Breast epithelium (tissue), 4 donors: Measurements from ENCODE around the gene SLC12A4. TPM values are rescaled to one million over a fixed set of nuclear protein-coding genes. Genes with fewer than 3 reads are reported as not detected.

Experiments
- DNase-seq, 2 donors: peaks; one replicate each; pipeline ENCODE4 v3.0.0-alpha.2; 2019; ENCODE audit warnings: low spot score in 2 of 2
- H3K27ac ChIP-seq, 2 donors: fragments of 200-600 bp; sonication (generic) in 1 of 2; one replicate each; pipeline ENCODE4 v1.5.1; 2016 to 2019; ENCODE audit warnings: mild to moderate bottlenecking in 1 of 2
- H3K27me3 ChIP-seq, 2 donors: fragments of 200-600 bp; sonication (generic) in 1 of 2; one replicate each; pipeline versions ENCODE4 v1.5.1 to v1.6.0; 2017 to 2019; ENCODE audit warnings: control low read depth in 1 of 2, mild to moderate bottlenecking in 1 of 2
- H3K36me3 ChIP-seq: fragments of 200-600 bp; one replicate; pipeline ENCODE4 v1.5.1; 2019
- H3K4me1 ChIP-seq, 2 donors: fragments of 200-600 bp; sonication (generic); one replicate each; pipeline ENCODE4 v1.5.1; 2016 to 2019; ENCODE audit warnings: control low read depth in 1 of 2
- H3K4me3 ChIP-seq, 3 donors: fragments of 200-600 bp; sonication (generic); 1 replicate in 2 of 3; 2 replicates in 1 of 3; pipeline ENCODE4 v1.5.1; 2016 to 2019; ENCODE audit warnings: mild to moderate bottlenecking in 3 of 3, moderate library complexity in 2 of 3
- H3K9me3 ChIP-seq, 2 donors: fragments of 200-600 bp; sonication (generic) in 1 of 2; one replicate each; pipeline ENCODE4 v1.5.1; 2016 to 2019; ENCODE audit warnings: control low read depth in 1 of 2
- CTCF ChIP-seq, 3 donors: fragments of 450-650 bp; IDR thresholded peaks; one replicate each; pipeline ENCODE4 v1.5.1; 2016 to 2017; ENCODE audit warnings: antibody characterized with exemption in 3 of 3, mild to moderate bottlenecking in 3 of 3, moderate library complexity in 3 of 3
- POLR2A ChIP-seq: fragments of 450-650 bp; IDR thresholded peaks from one replicate; pipeline ENCODE4 v1.6.1; 2016; ENCODE audit warnings: antibody characterized with exemption, mild to moderate bottlenecking, moderate library complexity
- POLR2AphosphoS5 ChIP-seq, 3 donors: sonication (generic); formaldehyde crosslinking; IDR thresholded peaks; one replicate each; pipeline ENCODE4 v1.6.1; 2017; ENCODE audit warnings: antibody characterized with exemption in 3 of 3
- intact Hi-C: fragments of 100-400 bp; cut with DNase I; formaldehyde crosslinking; loops from one replicate; pipeline ENCODE4 v1.15.1; 2023; ENCODE audit warnings: low total_unique reads
- total RNA-seq, 3 donors: library from RNA; depleted of rRNA; stranded (reverse); fragments of >200 nt; gene quantifications; one replicate each; pipeline ENCODE4 v1.1.0, GENCODE V29; 2016

SLC12A4 gene
- total RNA-seq, 3 donors from 2014 or later = 32.1 to 64.9 (median 53.6) TPM

GRCh38 chr16:67923414-67924116 lies 44.9 kb downstream of the SLC12A4 start:
- Histone ChIP-seq H3K4me1 (peaks cover 0 to 8% of the 10 kb centered on the region in 2 donors), H3K36me3 (no peaks in the 10 kb centered on the region), H3K27ac (peak overlapping the region; percentile 43 to 85), H3K4me3 (no peak overlapping the region), H3K27me3 (no peaks in the 10 kb centered on the region), H3K9me3 (no peaks in the 10 kb centered on the region)
- DNase-seq = peak; percentile 57 to 73
- intact Hi-C loops = loop anchor here (10.0 kb wide), 1 partner anchor 389 kb away; no protein-coding TSS in a partner anchor
- TF ChIP-seq CTCF (IDR thresholded peaks at IDR 0.05) = no peak
- TF ChIP-seq POLR2AphosphoS5 (IDR thresholded peaks at IDR 0.05) = no peak
- TF ChIP-seq POLR2A = no peak

- TF ChIP-seq CTCF (IDR thresholded peaks at IDR 0.05) (no peak), POLR2AphosphoS5 (IDR thresholded peaks at IDR 0.05) (peak in 1 of 3 donors; percentile 25)
- Histone ChIP-seq H3K27ac (peak overlapping the region; percentile 43 to 85), H3K36me3 (no peaks in the 10 kb centered on the region), H3K27me3 (no peaks in the 10 kb centered on the region), H3K4me1 (peaks cover 0 to 8% of the 10 kb centered on the region in 2 donors), H3K4me3 (no peak overlapping the region), H3K9me3 (no peaks in the 10 kb centered on the region)
- intact Hi-C loops = loop anchor here (10.0 kb wide), 1 partner anchor 388 kb away; no protein-coding TSS in a partner anchor
- peak; percentile 70 to 75 for DNase-seq
Observed at GRCh38 chr16:67922740-67923139, 45.7 kb downstream of the SLC12A4 start.

GRCh38 chr16:67922221-67922620 lies 46.2 kb downstream of the SLC12A4 start:
- no peaks in the 10 kb centered on the region for H3K36me3 ChIP-seq
- peak overlapping the region; percentile 43 to 85 for H3K27ac ChIP-seq
- no peak overlapping the region for H3K4me3 ChIP-seq
- intact Hi-C loops = loop anchor here (10.0 kb wide), 1 partner anchor 387 kb away; no protein-coding TSS in a partner anchor
- H3K4me1 ChIP-seq = peaks cover 0 to 8% of the 10 kb centered on the region in 2 donors
- H3K9me3 ChIP-seq = no peaks in the 10 kb centered on the region
- no peaks in the 10 kb centered on the region for H3K27me3 ChIP-seq
- TF ChIP-seq POLR2AphosphoS5 (IDR thresholded peaks at IDR 0.05) = no peak
- TF ChIP-seq CTCF (IDR thresholded peaks at IDR 0.05) = no peak
- TF ChIP-seq POLR2A = no peak
- DNase-seq = no peak

- no peak overlapping the region for H3K27ac ChIP-seq
Observed at GRCh38 chr16:67919622-67920221, 48.7 kb downstream of the SLC12A4 start.

GRCh38 chr16:67917852-67918236 lies 50.6 kb downstream of the SLC12A4 start:
- Histone ChIP-seq H3K27ac (peak overlapping the region in 1 of 2 donors; percentile 4), H3K4me1 (no peaks in the 10 kb centered on the region), H3K9me3 (no peaks in the 10 kb centered on the region), H3K36me3 (no peaks in the 10 kb centered on the region), H3K4me3 (no peak overlapping the region), H3K27me3 (no peaks in the 10 kb centered on the region)
- intact Hi-C loops = no loop called here
- no peak for DNase-seq
- TF ChIP-seq POLR2AphosphoS5 (IDR thresholded peaks at IDR 0.05) = no peak
- TF ChIP-seq POLR2A = no peak
- no peak for TF ChIP-seq CTCF (IDR thresholded peaks at IDR 0.05)

More at GRCh38 chr16:67919622-67920221, 48.7 kb downstream of the SLC12A4 start:
- intact Hi-C loops = loop anchor here (10.0 kb wide), 1 partner anchor 385 kb away; no protein-coding TSS in a partner anchor
- Histone ChIP-seq H3K27me3 (no peaks in the 10 kb centered on the region), H3K4me3 (no peak overlapping the region), H3K4me1 (peaks cover 0 to 8% of the 10 kb centered on the region in 2 donors), H3K36me3 (no peaks in the 10 kb centered on the region), H3K9me3 (no peaks in the 10 kb centered on the region)
- DNase-seq = no peak
- no peak for TF ChIP-seq POLR2AphosphoS5 (IDR thresholded peaks at IDR 0.05)
